ENCODE data around the gene ITGAE.

GRCh38 chr17:3792481-3792880 is 8.5 kb downstream of the ITGAE start:
- no peak for TF ChIP-seq CTCF (IDR thresholded peaks at IDR 0.05)
- no peak for TF ChIP-seq EZH2phosphoT487 (IDR thresholded peaks at IDR 0.05)
